Vagina (tissue), 2 donors: ENCODE data around the gene SGTA. TPM values are rescaled to one million over a fixed set of nuclear protein-coding genes. Genes with fewer than 3 reads are reported as not detected.

Source experiments
- DNase-seq, 2 donors: peaks; one replicate each; pipeline ENCODE4 v3.0.0-alpha.2; 2017; ENCODE audit errors: extremely low spot score in 2 of 2
- H3K27ac ChIP-seq: fragments of 200-600 bp; sonication (generic); one replicate; pipeline ENCODE4 v1.5.1; 2019
- H3K27me3 ChIP-seq: fragments of 200-600 bp; sonication (generic); one replicate; pipeline ENCODE4 v1.5.1; 2019
- H3K36me3 ChIP-seq, 2 donors: fragments of 200-600 bp; sonication (generic); one replicate each; pipeline ENCODE4 v1.5.1; 2017 to 2019
- H3K4me1 ChIP-seq: fragments of 200-600 bp; sonication (generic); one replicate; pipeline ENCODE4 v1.5.1; 2019
- H3K4me3 ChIP-seq, 2 donors: fragments of 200-600 bp; sonication (generic); 1 replicate in 1 of 2; 2 replicates in 1 of 2; pipeline ENCODE4 v1.5.1; 2016 to 2019
- H3K9me3 ChIP-seq: fragments of 200-600 bp; sonication (generic); one replicate; pipeline ENCODE4 v1.5.1; 2019
- CTCF ChIP-seq, 3 experiments: fragments of 450-650 bp in 2 of 3; fragments of 200-600 bp in 1 of 3; sonication (generic) in 1 of 3; IDR thresholded peaks; one replicate each; pipeline ENCODE4 v1.5.1; 2017 to 2019; ENCODE audit warnings: antibody characterized with exemption in 3 of 3, mild to moderate bottlenecking in 2 of 3, moderate library complexity in 2 of 3
- POLR2A ChIP-seq, 2 donors: fragments of 450-650 bp; IDR thresholded peaks; one replicate each; pipeline ENCODE4 v1.6.1; 2017; ENCODE audit warnings: antibody characterized with exemption in 2 of 2, mild to moderate bottlenecking in 2 of 2, moderate library complexity in 2 of 2
- POLR2AphosphoS5 ChIP-seq, 2 donors: sonication (generic); formaldehyde crosslinking; IDR thresholded peaks; one replicate each; pipeline ENCODE4 v1.9.0; 2017; ENCODE audit warnings: antibody characterized with exemption in 2 of 2, mild to moderate bottlenecking in 2 of 2, low read depth in 1 of 2; ENCODE audit not compliant: insufficient read depth in 1 of 2
- intact Hi-C: fragments of 100-400 bp; cut with DNase I; formaldehyde crosslinking; loops from one replicate; pipeline ENCODE4 v1.15.1; 2023
- total RNA-seq: library from RNA; depleted of rRNA; stranded (reverse); fragments of >200 nt; gene quantifications from one replicate; pipeline ENCODE4 v1.2.3, GENCODE V29; 2016

Gene SGTA
- total RNA-seq, 1 donor from 2014 or later = 58.4 TPM

GRCh38 chr19:2809387-2810140 is 26.5 kb upstream of the SGTA start:
- Histone ChIP-seq H3K9me3 (no peaks in the 10 kb centered on the region), H3K36me3 (peaks cover 0 to 35% of the 10 kb centered on the region in 2 donors)

GRCh38 chr19:2808129-2808941 is 25.3 kb upstream of the SGTA start:
- Histone ChIP-seq H3K4me3 (no peak overlapping the region), H3K4me1 (no peaks in the 10 kb centered on the region), H3K27me3 (no peaks in the 10 kb centered on the region), H3K9me3 (no peaks in the 10 kb centered on the region), H3K36me3 (peaks cover 0 to 38% of the 10 kb centered on the region in 2 donors), H3K27ac (no peak overlapping the region)
- TF ChIP-seq POLR2A (IDR thresholded peaks at IDR 0.05) = no peak
- no peak for TF ChIP-seq POLR2AphosphoS5 (IDR thresholded peaks at IDR 0.05; ENCODE audit: insufficient read depth in 1 of 2, low read depth in 1 of 2)
- no peak for TF ChIP-seq CTCF (IDR thresholded peaks at IDR 0.05)
- DNase-seq = no peak
- intact Hi-C loops = no loop called here

More at GRCh38 chr19:2809387-2810140, 26.5 kb upstream of the SGTA start:
- Histone ChIP-seq H3K27ac (no peak overlapping the region), H3K4me3 (no peak overlapping the region), H3K27me3 (no peaks in the 10 kb centered on the region), H3K4me1 (no peaks in the 10 kb centered on the region)
- no peak for TF ChIP-seq POLR2AphosphoS5 (IDR thresholded peaks at IDR 0.05; ENCODE audit: insufficient read depth in 1 of 2, low read depth in 1 of 2)
- no peak for TF ChIP-seq POLR2A (IDR thresholded peaks at IDR 0.05)
- intact Hi-C loops = no loop called here
- DNase-seq = no peak

GRCh38 chr19:2807379-2808128 is 24.5 kb upstream of the SGTA start:
- Histone ChIP-seq H3K4me3 (no peak overlapping the region), H3K4me1 (no peaks in the 10 kb centered on the region), H3K36me3 (peaks cover 0 to 38% of the 10 kb centered on the region in 2 donors), H3K27ac (no peak overlapping the region), H3K9me3 (no peaks in the 10 kb centered on the region), H3K27me3 (no peaks in the 10 kb centered on the region)
- no peak for DNase-seq
- intact Hi-C loops = no loop called here
- TF ChIP-seq POLR2AphosphoS5 (IDR thresholded peaks at IDR 0.05; ENCODE audit: insufficient read depth in 1 of 2, low read depth in 1 of 2) (no peak), CTCF (IDR thresholded peaks at IDR 0.05) (no peak), POLR2A (IDR thresholded peaks at IDR 0.05) (no peak)

- Histone ChIP-seq H3K4me1 (no peaks in the 10 kb centered on the region), H3K36me3 (peaks cover 0 to 38% of the 10 kb centered on the region in 2 donors), H3K27ac (no peak overlapping the region), H3K9me3 (no peaks in the 10 kb centered on the region), H3K4me3 (no peak overlapping the region), H3K27me3 (no peaks in the 10 kb centered on the region)
- DNase-seq = no peak
- TF ChIP-seq CTCF (IDR thresholded peaks at IDR 0.05) (no peak), POLR2A (IDR thresholded peaks at IDR 0.05) (no peak)
- intact Hi-C loops = no loop called here
Observed at GRCh38 chr19:2806736-2807378, 23.8 kb upstream of the SGTA start.
